ENCODE results near the gene SCGB1D2.
A peak's percentile ranks its signal among the peaks of the same experiment; 100 is the strongest.
"Not testable (repeated sequence)": the region's sequence is repeated elsewhere in the genome, so short reads cannot be mapped to it uniquely, and the experiment has no call there.

SCGB1D2 gene

GRCh38 chr11:62242021-62242420, at the start of gene SCGB1D2:
Gene SCGB1D2 (plus strand): TSS chr11:62242239. CDS start chr11:62242308, 69 bp downstream.
- no peak for DNase-seq

- DNase-seq: peak; percentile 26
Observed at GRCh38 chr11:62193952-62194351, 48.1 kb upstream of the SCGB1D2 start.

GRCh38 chr11:62195010-62195409, 47.0 kb upstream of the SCGB1D2 start:
- not testable (repeated sequence) for DNase-seq

- DNase-seq: no peak
Observed at GRCh38 chr11:62195945-62196344, 46.1 kb upstream of the SCGB1D2 start.

GRCh38 chr11:62197400-62197799, 44.6 kb upstream of the SCGB1D2 start:
- not testable (repeated sequence) for DNase-seq

- DNase-seq: no peak
Observed at GRCh38 chr11:62201376-62201775, 40.7 kb upstream of the SCGB1D2 start.

GRCh38 chr11:62202910-62203309, 39.1 kb upstream of the SCGB1D2 start:
- DNase-seq: no peak

- no peak for DNase-seq
Observed at GRCh38 chr11:62204430-62204829, 37.6 kb upstream of the SCGB1D2 start.

GRCh38 chr11:62205441-62205840, 36.6 kb upstream of the SCGB1D2 start:
- no peak for DNase-seq

- DNase-seq: peak; percentile 76
Observed at GRCh38 chr11:62206276-62207066, 35.6 kb upstream of the SCGB1D2 start.

GRCh38 chr11:62208785-62209144, 33.3 kb upstream of the SCGB1D2 start:
- DNase-seq: no peak

- DNase-seq: no peak
Observed at GRCh38 chr11:62217191-62217748, 24.8 kb upstream of the SCGB1D2 start.

GRCh38 chr11:62221498-62221897, 20.5 kb upstream of the SCGB1D2 start:
- DNase-seq: no peak

GRCh38 chr11:62223095-62223494, 18.9 kb upstream of the SCGB1D2 start:
- no peak for DNase-seq

- no peak for DNase-seq
Observed at GRCh38 chr11:62233730-62234129, 8.3 kb upstream of the SCGB1D2 start.

GRCh38 chr11:62236187-62236586, 5.9 kb upstream of the SCGB1D2 start:
- no peak for DNase-seq

GRCh38 chr11:62237499-62237898, 4.5 kb upstream of the SCGB1D2 start:
- no peak for DNase-seq

- no peak for DNase-seq
Observed at GRCh38 chr11:62238151-62238550, 3.9 kb upstream of the SCGB1D2 start.

GRCh38 chr11:62241095-62241494, 944 bp upstream of the SCGB1D2 start:
- DNase-seq: no peak

GRCh38 chr11:62245271-62245753, 3.3 kb downstream of the SCGB1D2 start:
- peak; percentile 62 for DNase-seq

GRCh38 chr11:62251698-62252097, 9.7 kb downstream of the SCGB1D2 start:
- no peak for DNase-seq

- DNase-seq: no peak
Observed at GRCh38 chr11:62253999-62254542, 12.0 kb downstream of the SCGB1D2 start.

- no peak for DNase-seq
Observed at GRCh38 chr11:62256281-62256680, 14.2 kb downstream of the SCGB1D2 start.

- no peak for DNase-seq
Observed at GRCh38 chr11:62260261-62260953, 18.4 kb downstream of the SCGB1D2 start.
